OCI-M2 (cell line): Measurements from ENCODE around the gene SELL.
"Not testable (repeated sequence)": the region's sequence is repeated elsewhere in the genome, so short reads cannot be mapped to it uniquely, and the experiment has no call there.

Experiments
- DNase-seq: peaks from one replicate; lab custom pipeline; 2025; ENCODE audit not compliant: unreplicated experiment; lab: John Stamatoyannopoulos, UW

Gene SELL

DNA sequence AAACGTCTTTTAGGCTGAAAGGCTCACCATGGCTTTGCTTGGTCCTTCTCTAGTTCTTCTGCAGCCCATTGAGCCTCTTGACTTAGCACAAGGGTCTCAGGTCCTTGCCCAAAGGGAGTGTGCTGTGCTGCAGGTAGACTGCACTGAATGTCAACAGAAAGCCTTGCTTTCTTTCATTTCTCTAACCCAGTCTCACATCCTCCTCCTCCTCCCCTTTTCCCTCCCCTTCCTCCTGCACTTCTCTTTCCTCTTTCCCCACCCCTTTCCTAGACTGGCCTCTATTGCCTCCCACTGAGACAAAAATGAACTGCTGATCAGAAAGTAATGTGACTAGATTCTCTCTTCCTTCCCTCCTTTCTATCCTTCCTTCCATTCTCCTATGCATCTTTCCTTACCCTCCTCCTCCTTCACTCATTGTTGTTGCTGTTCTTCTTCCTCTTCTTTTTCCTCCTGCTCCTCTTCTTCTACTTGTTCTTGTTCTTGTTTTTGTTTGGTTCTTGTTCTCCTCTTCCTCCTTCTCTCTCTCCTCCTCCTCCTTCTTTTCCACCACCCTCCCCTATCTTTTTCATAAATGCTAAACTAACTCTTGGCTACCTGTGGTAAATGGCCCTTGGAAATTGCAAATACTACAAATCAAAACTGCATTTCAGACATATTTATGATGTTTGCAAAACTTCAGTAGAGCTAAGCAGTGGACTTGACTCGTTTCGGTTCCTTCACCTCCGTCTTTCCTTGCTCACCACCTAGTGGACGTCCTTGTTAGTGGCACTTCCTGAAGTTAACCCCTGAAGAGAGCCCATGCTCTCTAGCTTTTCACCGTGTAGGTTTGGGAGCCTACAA, at the start of gene SELL:
TSS of gene SELL (minus strand) at position 152 of the 840 bp plus-strand sequence. CDS start at position 30, 122 bp downstream.
- peak; percentile 12 for DNase-seq

DNA sequence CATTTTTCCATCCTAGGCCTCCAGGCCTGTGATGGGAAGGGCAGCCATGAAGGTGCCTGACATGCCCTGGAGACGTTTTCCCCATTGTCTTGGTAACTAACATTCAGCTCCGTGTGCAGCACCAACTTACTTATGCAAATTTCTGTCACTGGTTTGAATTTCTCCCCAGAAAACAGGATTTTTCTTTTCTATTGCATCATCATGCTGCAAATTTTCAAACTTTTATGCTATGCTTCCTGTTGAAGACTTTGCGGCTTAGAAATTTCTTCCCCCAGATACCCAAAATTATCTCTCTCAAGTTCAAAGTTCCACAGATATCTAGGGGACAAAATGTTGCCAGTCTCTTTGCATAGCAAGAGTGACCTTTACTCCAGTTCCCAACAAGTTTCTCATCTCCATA, 47.6 kb upstream of the SELL start:
- no peak for DNase-seq

GRCh38 chr1:169753549-169753948, 42.1 kb upstream of the SELL start:
- DNase-seq, result no peak

DNA sequence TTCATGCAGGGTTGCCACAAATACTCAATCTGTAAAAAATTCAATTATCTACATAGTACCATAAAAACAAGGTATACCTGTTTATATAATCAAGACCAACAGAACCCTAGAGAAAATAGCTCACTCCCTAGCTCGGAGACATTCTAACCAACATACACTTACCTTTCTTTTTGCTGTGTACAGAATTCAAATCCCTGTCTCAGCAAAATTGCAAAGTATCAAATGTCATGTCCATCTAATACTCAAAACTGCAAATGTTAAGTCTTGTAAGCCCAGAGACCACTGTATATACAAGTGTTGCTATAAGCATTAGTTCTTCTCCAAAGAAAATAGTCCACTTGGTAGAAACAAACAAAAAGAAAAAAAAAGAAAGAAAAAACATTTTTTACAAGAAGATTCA, 38.6 kb upstream of the SELL start:
- no peak for DNase-seq

- no peak for DNase-seq
Observed at GRCh38 chr1:169746550-169746949, 35.1 kb upstream of the SELL start.

GRCh38 chr1:169745015-169745861, 33.8 kb upstream of the SELL start:
- DNase-seq, result no peak

GRCh38 chr1:169741666-169742394, 30.4 kb upstream of the SELL start:
- no peak for DNase-seq

DNA sequence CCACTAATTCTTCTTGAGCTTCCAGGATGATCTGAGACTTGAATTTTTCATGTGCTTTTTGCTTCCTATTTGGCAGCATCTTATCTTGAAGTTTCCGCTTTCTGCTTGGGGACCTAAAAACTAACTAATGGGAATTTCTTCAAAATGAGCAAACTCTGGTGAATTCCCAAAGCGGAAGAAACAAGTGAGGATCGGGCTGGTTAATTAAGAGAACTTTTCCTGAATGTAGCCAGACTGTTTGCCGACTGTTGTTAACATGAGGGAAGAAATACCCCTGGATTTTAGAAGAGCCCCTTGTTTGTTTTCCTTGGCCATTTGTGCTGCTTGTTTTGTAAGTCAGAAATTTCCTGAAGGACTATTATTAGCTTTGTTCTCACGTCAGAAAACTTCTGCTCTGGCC, 28.6 kb upstream of the SELL start:
- DNase-seq, result no peak

DNA sequence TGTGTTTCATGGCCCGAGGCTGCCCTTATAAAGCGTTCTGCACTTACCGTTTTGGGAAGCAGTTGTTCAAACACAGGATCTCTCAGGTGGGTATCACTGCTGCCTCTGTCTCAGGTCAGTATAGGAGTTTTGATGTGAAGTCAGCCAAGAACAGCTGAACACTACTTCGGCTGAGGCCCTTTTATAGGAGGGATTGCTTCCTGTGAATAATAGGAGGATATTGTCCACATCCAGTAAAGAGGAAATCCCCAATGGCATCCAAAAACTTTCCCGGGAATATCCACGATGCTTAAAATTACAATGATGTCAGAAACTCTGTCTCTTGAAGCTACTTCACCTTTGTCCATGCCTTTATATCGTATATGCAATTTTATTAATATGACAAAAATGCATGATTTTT, 22.5 kb upstream of the SELL start, which contains the start of gene SELE:
TSS of gene SELE (minus strand) at position 156 of the 400 bp plus-strand sequence. CDS start 467 bp downstream, outside the sequence.
- no peak for DNase-seq

- no peak for DNase-seq
Observed at GRCh38 chr1:169731446-169731845, 20.0 kb upstream of the SELL start.

GRCh38 chr1:169729991-169730390, 18.6 kb upstream of the SELL start:
- no peak for DNase-seq

- DNase-seq, result no peak
Observed at GRCh38 chr1:169727307-169727706, 15.9 kb upstream of the SELL start.

DNA sequence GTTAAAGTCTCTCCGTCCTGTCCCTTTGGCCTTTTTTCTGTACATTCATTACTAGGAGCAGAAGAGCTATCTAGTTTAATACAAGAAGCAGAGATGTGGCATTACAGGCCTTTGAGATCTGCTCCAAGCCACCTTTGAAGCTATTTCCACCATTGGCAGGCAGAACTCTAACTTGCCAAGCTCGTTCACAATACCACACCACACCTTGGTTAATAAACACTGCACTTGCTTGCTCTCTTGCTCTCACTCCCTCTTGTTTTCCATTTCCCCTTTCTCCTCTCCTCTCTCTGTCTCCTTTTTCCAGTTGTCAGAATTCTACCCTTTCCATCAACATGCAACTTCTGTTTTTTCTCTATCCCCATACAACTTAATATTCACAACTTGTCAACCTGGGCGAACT, 15.4 kb upstream of the SELL start:
- no peak for DNase-seq

DNA sequence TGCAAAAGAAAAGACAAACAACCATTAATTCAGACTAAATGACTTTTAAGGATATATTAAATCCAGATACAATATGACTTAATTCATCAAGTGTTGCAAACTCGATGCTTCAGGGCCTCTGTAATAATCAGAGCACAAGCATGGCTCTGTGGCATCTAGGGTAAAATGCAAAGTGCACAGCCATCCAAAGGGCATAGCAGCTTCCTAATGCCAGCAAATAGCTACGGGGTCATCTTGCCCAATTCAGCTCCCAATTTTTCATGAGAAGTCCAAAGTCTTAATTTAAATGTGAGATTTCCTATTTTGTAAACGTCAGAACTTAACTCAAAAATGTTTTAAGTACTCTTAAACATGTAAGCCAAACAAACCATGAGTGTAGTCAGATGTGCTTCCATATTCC, 14.5 kb upstream of the SELL start:
- DNase-seq, result no peak

GRCh38 chr1:169724168-169724567, 12.7 kb upstream of the SELL start:
- no peak for DNase-seq

DNA sequence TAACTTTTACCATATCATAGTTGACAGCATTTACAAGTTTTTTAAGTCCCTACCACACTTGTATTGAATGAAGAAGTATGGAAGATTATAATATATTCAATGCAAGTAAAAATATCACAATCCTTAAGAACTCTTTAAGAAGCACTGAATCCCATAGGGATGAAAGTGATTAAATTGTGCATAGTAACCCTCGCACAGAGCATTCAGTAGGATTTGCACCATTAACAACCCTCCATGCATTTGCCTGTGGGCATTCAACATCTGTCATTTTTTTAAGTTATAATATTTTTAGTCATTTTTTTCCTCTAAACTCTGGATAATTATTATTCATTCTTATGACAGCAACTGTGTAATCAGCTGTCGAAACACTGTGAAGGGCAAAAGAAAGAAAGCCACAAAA, 12.3 kb upstream of the SELL start:
- no peak for DNase-seq

DNA sequence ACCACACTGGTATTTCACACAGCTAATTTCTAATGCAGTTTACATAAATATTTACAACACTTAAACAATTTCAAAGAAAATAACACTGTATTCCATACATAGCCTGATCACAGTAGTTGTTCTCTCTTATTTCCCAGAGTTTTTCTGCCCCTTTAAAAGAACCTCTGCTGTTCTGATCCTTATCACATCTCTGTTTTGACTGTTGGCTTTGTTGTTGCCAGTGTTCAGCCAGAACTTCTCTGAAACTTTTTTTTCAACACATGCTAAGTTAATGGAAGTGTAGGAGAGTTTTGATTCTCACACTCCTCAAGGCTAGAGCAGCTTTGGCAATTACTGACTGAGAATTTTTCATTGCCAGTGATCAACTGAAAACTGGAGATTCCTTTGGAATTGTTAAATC, 11.4 kb upstream of the SELL start:
- no peak for DNase-seq

GRCh38 chr1:169715100-169715499, 3.7 kb upstream of the SELL start:
- DNase-seq, result not testable (repeated sequence)

GRCh38 chr1:169713090-169713489, 1.7 kb upstream of the SELL start:
- not testable (repeated sequence) for DNase-seq

DNA sequence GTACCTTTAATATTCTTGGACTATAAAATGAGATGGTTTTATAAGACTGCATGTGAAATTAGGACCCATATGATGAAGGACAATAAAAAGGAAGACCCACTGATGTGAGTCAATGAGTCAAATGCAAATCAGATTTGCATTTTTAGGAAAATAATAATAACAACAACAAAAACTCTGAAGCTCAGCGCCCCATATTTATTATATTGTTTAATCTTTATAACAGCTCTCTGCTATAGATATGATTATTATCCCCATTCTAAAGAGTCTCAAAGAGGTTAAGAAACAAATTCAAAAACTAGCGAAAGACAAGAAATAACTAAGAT, 850 bp upstream of the SELL start:
- DNase-seq, result no peak

DNA sequence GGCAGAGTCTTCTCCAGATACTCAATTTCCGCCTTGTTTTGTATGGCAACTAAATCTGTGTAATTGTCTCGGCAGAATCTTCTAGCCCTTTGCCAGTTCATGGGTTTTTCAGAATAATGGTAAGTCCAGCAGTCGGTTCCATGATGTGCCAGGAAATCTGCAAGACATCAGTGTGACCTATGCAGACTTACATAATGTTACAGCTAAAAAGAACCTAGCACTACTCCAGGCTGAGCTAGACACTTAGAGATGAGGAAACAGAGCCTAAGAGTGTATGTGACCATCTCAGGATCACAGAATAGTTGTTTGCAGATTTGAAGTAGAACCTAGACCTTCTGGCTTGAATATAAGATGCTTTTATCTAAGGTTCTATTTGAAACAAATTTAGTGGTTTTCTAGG, 2.8 kb downstream of the SELL start:
- no peak for DNase-seq
